IMR-90 (cell line): Measurements from ENCODE around the gene PEX10. TPM values are rescaled to one million over a fixed set of nuclear protein-coding genes. Genes with fewer than 3 reads are reported as not detected.
A peak's percentile ranks its signal among the peaks of the same experiment; 100 is the strongest.

ENCODE experiments used
- ATAC-seq: fragments of 200-7000 bp; cut with Tn5 transposase; 2 replicates; pipeline ENCODE4 v1.9.1; 2020; ENCODE audit warnings: low read depth, mild to moderate bottlenecking, moderate library complexity
- BruUV-seq: library from RNA; stranded (reverse); fragments of 400-500 nt; replicated peaks from 2 replicates; lab custom pipeline; 2021; lab: Mats Ljungman, UMichigan
- CTCF ChIA-PET: fragments of 300-600 bp; formaldehyde crosslinking; extraction: SDS; loops from one replicate; lab custom pipeline; 2021; ENCODE audit warnings: antibody characterized with exemption; lab: Yijun Ruan, JAX
- POLR2A ChIA-PET: fragments of 300-600 bp; sonication (Branson Sonifier 250); formaldehyde crosslinking; loops from one replicate; lab custom pipeline; 2022; ENCODE audit warnings: antibody characterized with exemption; ENCODE audit not compliant: unreplicated experiment; lab: Charles Lee
- DNase-seq: peaks from one replicate; pipeline ENCODE4 v3.0.0; 2013
- H2AFZ ChIP-seq: replicated peaks from 2 replicates; pipeline ENCODE3; 2013; ENCODE audit warnings: low read length, mild to moderate bottlenecking; ENCODE audit not compliant: poor library complexity
- H2AK5ac ChIP-seq: 2 replicates; pipeline ENCODE4 v1.6.1; 2013; ENCODE audit warnings: low read depth, low read length, inconsistent platforms
- H2AK9ac ChIP-seq: replicated peaks from 2 replicates; pipeline ENCODE3; 2013; ENCODE audit warnings: mild to moderate bottlenecking, low read depth, low read length, moderate library complexity; ENCODE audit not compliant: poor library complexity
- H2BK120ac ChIP-seq: 2 replicates; pipeline ENCODE4 v1.6.1; 2013; ENCODE audit warnings: low read depth, low read length, inconsistent platforms
- H2BK15ac ChIP-seq: 3 replicates; pipeline ENCODE4 v1.6.1; 2013; ENCODE audit warnings: low read depth, low read length, inconsistent platforms
- H2BK20ac ChIP-seq: 2 replicates; pipeline ENCODE4 v1.6.1; 2013; ENCODE audit warnings: low read depth, mild to moderate bottlenecking, inconsistent platforms, low read length, moderate library complexity
- H2BK5ac ChIP-seq: 2 replicates; pipeline ENCODE4 v1.6.1; 2013; ENCODE audit warnings: mild to moderate bottlenecking, low read depth, low read length, inconsistent platforms; ENCODE audit not compliant: poor library complexity, severe bottlenecking
- H3K14ac ChIP-seq: replicated peaks from 2 replicates; pipeline ENCODE4 v1.6.1; 2013; ENCODE audit warnings: low read depth, low read length, inconsistent platforms
- H3K18ac ChIP-seq: 2 replicates; pipeline ENCODE4 v1.6.1; 2013; ENCODE audit warnings: low read depth, low read length, control low read depth
- H3K23ac ChIP-seq: 2 replicates; pipeline ENCODE4 v1.6.1; 2013; ENCODE audit warnings: low read depth, low read length, inconsistent platforms
- H3K27ac ChIP-seq: 2 replicates; pipeline ENCODE4 v1.5.1; 2013; ENCODE audit warnings: mild to moderate bottlenecking, control low read depth, low read length; ENCODE audit not compliant: insufficient read depth
- H3K27me3 ChIP-seq: 2 replicates; pipeline ENCODE4 v1.6.1; 2013; ENCODE audit warnings: low read length; ENCODE audit not compliant: control insufficient read depth, insufficient read depth
- H3K36me3 ChIP-seq: 2 replicates; pipeline ENCODE4 v1.6.1; 2013; ENCODE audit warnings: low read length, mixed read lengths; ENCODE audit not compliant: control insufficient read depth, insufficient read depth
- H3K4ac ChIP-seq: 2 replicates; pipeline ENCODE4 v1.6.1; 2013; ENCODE audit warnings: low read depth, low read length, inconsistent platforms
- H3K4me1 ChIP-seq: 2 replicates; pipeline ENCODE4 v1.6.1; 2013; ENCODE audit warnings: low read length, mixed read lengths; ENCODE audit not compliant: control insufficient read depth, insufficient read depth
- H3K4me2 ChIP-seq: 2 replicates; pipeline ENCODE4 v1.6.1; 2013; ENCODE audit warnings: low read depth, mild to moderate bottlenecking, control low read depth, low read length, moderate library complexity
- H3K4me3 ChIP-seq: 2 replicates; pipeline ENCODE4 v1.5.1; 2013; ENCODE audit warnings: low read depth, mild to moderate bottlenecking, control low read depth, low read length, moderate library complexity; ENCODE audit not compliant: insufficient read depth
- H3K56ac ChIP-seq: 2 replicates; pipeline ENCODE4 v1.6.1; 2013; ENCODE audit warnings: low read length, inconsistent platforms; ENCODE audit not compliant: insufficient read depth; ENCODE audit errors: extremely low read depth
- H3K79me1 ChIP-seq, 2 experiments: 2 replicates each; pipeline ENCODE4 v1.6.1; 2013; ENCODE audit warnings: low read length in 2 of 2, inconsistent platforms in 1 of 2, low read depth in 1 of 2
- H3K9ac ChIP-seq: 2 replicates; pipeline ENCODE4 v1.6.1; 2013; ENCODE audit warnings: low read depth, low read length, control low read depth
- H3K9me1 ChIP-seq: 2 replicates; pipeline ENCODE4 v1.6.1; 2013; ENCODE audit warnings: low read length, inconsistent platforms; ENCODE audit not compliant: insufficient read depth
- H3K9me3 ChIP-seq: 2 replicates; pipeline ENCODE4 v1.6.1; 2013; ENCODE audit warnings: low read length; ENCODE audit not compliant: control insufficient read depth, insufficient read depth
- H4K20me1 ChIP-seq: 2 replicates; pipeline ENCODE4 v1.6.1; 2013; ENCODE audit warnings: low read length, inconsistent platforms; ENCODE audit not compliant: insufficient read depth
- H4K5ac ChIP-seq: 2 replicates; pipeline ENCODE4 v1.6.1; 2013; ENCODE audit warnings: mild to moderate bottlenecking, low read depth, low read length, control low read depth
- H4K8ac ChIP-seq, 2 experiments: 2 replicates each; pipeline ENCODE4 v1.6.1; 2013; ENCODE audit warnings: low read depth in 2 of 2, low read length in 2 of 2, control low read depth in 1 of 2, inconsistent platforms in 1 of 2
- H4K91ac ChIP-seq: 2 replicates; pipeline ENCODE4 v1.6.1; 2013; ENCODE audit warnings: low read depth, low read length, inconsistent platforms; ENCODE audit not compliant: insufficient read depth
- BHLHE40 ChIP-seq: fragments of 150-350 bp; IDR thresholded peaks from 2 replicates; pipeline ENCODE4 v1.6.1; 2016; ENCODE audit warnings: mild to moderate bottlenecking, low read depth, low read length
- CEBPB ChIP-seq: IDR thresholded peaks from 2 replicates; pipeline ENCODE4 v1.6.1; 2012; ENCODE audit warnings: low read depth, low read length, improper control_type of control experiment
- CHD1 ChIP-seq: IDR thresholded peaks from 2 replicates; pipeline ENCODE4 v1.6.1; 2012; ENCODE audit warnings: low read depth, low read length, improper control_type of control experiment
- CTCF ChIP-seq: conservative IDR thresholded peaks from 2 replicates; pipeline ENCODE4 v1.5.1; 2012; ENCODE audit warnings: mild to moderate bottlenecking, low read depth, low read length, improper control_type of control experiment
- ELK1 ChIP-seq: fragments of 150-350 bp; IDR thresholded peaks from 2 replicates; pipeline ENCODE4 v1.6.1; 2016; ENCODE audit warnings: low read depth, mild to moderate bottlenecking, low read length, moderate library complexity, borderline replicate concordance
- FOS ChIP-seq: fragments of 150-350 bp; IDR thresholded peaks from 2 replicates; pipeline ENCODE4 v1.6.1; 2016; ENCODE audit warnings: low read depth, low read length
- MAFK ChIP-seq: IDR thresholded peaks from 2 replicates; pipeline ENCODE4 v1.6.1; 2012; ENCODE audit warnings: low read depth, low read length, improper control_type of control experiment
- MAZ ChIP-seq: IDR thresholded peaks from 2 replicates; pipeline ENCODE4 v1.6.1; 2012; ENCODE audit warnings: low read depth, mild to moderate bottlenecking, low read length, improper control_type of control experiment, moderate library complexity, borderline replicate concordance
- MXI1 ChIP-seq: IDR thresholded peaks from 2 replicates; pipeline ENCODE4 v1.6.1; 2012; ENCODE audit warnings: low read depth, mild to moderate bottlenecking, low read length, moderate library complexity, borderline replicate concordance
- NFE2L2 ChIP-seq: fragments of 150-350 bp; IDR thresholded peaks from 2 replicates; pipeline ENCODE4 v1.6.1; 2016; ENCODE audit warnings: low read depth, mild to moderate bottlenecking, low read length
- POLR2A ChIP-seq: IDR thresholded peaks from 2 replicates; pipeline ENCODE4 v1.6.1; 2012; ENCODE audit warnings: mild to moderate bottlenecking, low read depth, low read length
- RAD21 ChIP-seq: IDR thresholded peaks from 2 replicates; pipeline ENCODE4 v1.6.1; 2012; ENCODE audit warnings: low read length, improper control_type of control experiment
- RCOR1 ChIP-seq: IDR thresholded peaks from 2 replicates; pipeline ENCODE4 v1.6.1; 2012; ENCODE audit warnings: mild to moderate bottlenecking, low read length, improper control_type of control experiment; ENCODE audit not compliant: insufficient replicate concordance
- RFX5 ChIP-seq: IDR thresholded peaks from 2 replicates; pipeline ENCODE4 v1.8.0; 2012; ENCODE audit warnings: low read depth, mild to moderate bottlenecking, low read length, moderate library complexity
- SMC3 ChIP-seq: fragments of 150-350 bp; IDR thresholded peaks from 2 replicates; pipeline ENCODE4 v1.6.1; 2016; ENCODE audit warnings: low read depth, mild to moderate bottlenecking, antibody characterized with exemption, low read length, moderate library complexity
- USF2 ChIP-seq: fragments of 150-350 bp; IDR thresholded peaks from 2 replicates; pipeline ENCODE4 v1.6.1; 2017; ENCODE audit warnings: mild to moderate bottlenecking, antibody characterized with exemption, low read length, low read depth
- WGBS, 2 experiments: methylation state at CpG; one replicate each; pipeline versions ENCODE4 v1.1.5 to v1.1.7; 2013; ENCODE audit warnings: missing lambda C conversion rate in 2 of 2; ENCODE audit not compliant: insufficient read length in 1 of 2; ENCODE audit errors: extremely low coverage in 2 of 2; 5-methylcytosine and 5-hydroxymethylcytosine counted together
- dilution Hi-C: fragments of 300-500 bp; cut with HindIII; formaldehyde crosslinking; loops from one replicate; pipeline ENCODE4 v1.14.3; 2018; ENCODE audit warnings: low sequenced_read_pairs; ENCODE audit not compliant: unreplicated experiment
- in situ Hi-C: fragments of 300-500 bp; cut with MboI; formaldehyde crosslinking; loops from 3 replicates; pipeline ENCODE4 v1.14.3; 2019; ENCODE audit warnings: low sequenced_read_pairs, inconsistent platforms, mixed read lengths
- intact Hi-C: fragments of 100-400 bp; cut with micrococcal nuclease; formaldehyde crosslinking; loops from 2 replicates; pipeline ENCODE4 v1.10.0; 2022
- polyA plus RNA-seq, 3 experiments: library from polyadenylated mRNA; depleted of rRNA; stranded (reverse); fragments of >200 nt; gene quantifications; 2 replicates each; pipeline ENCODE4 v1.2.3, GENCODE V29; 2012; ENCODE audit warnings: low replicate concordance in 1 of 3
- total RNA-seq: library from RNA; depleted of rRNA; stranded (reverse); fragments of >200 nt; gene quantifications from 2 replicates; pipeline ENCODE4 v1.2.3, GENCODE V29; 2012

PEX10 gene
- total and polyA plus RNA-seq, 2 of the 4 experiments (the other 2 are of a cell fraction) = 16.9 to 19.7 TPM

DNA sequence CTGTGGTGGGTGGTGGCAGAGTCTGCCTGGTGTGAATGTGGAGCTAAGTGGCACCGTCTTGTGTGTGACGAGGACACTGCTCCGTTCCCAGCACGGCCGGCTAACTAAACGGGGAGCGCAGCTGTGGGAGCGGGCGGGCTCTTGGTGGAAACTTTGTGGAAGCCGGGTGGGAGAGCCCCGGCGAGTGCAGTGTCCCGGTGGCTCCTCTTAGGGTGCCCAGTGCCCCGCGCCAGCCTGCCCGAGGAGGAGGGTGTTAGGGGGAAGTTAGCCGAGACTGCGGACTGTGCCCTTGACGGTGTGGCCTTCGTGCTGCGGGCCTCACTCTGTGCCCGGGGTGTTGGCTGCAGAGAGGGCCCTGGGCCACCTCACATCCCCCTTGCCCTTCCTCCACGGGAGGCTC lies 9.9 kb downstream of the PEX10 start:
- no peak overlapping the region for H3K14ac ChIP-seq
- H3K9me3 ChIP-seq = no peaks in the 10 kb centered on the region
- H3K36me3 ChIP-seq = peaks cover 87% of the 10 kb centered on the region
- TF ChIP-seq MXI1 = no peak
- TF ChIP-seq RFX5 = no peak
- no peak for TF ChIP-seq CHD1
- no peak for TF ChIP-seq FOS
- no peak for TF ChIP-seq SMC3
- no peak for TF ChIP-seq BHLHE40
- TF ChIP-seq MAFK = no peak
- TF ChIP-seq CTCF = no peak
- TF ChIP-seq MAZ = no peak
- no peak for TF ChIP-seq RCOR1
- TF ChIP-seq CEBPB = no peak
- TF ChIP-seq POLR2A = no peak
- TF ChIP-seq RAD21 = no peak
- no peak for TF ChIP-seq ELK1
- no peak for TF ChIP-seq NFE2L2
- no peak for TF ChIP-seq USF2
- no peak overlapping the region for H2BK15ac ChIP-seq
- no peak overlapping the region for H3K56ac ChIP-seq
- no peak overlapping the region for H3K27ac ChIP-seq
- no peak overlapping the region for H2BK120ac ChIP-seq
- no peak overlapping the region for H3K4me2 ChIP-seq
- no peak overlapping the region for H4K8ac ChIP-seq
- no peak overlapping the region for H3K18ac ChIP-seq
- in situ Hi-C loops = loop anchor here (25.0 kb wide), 1 partner anchor 910 kb away; no protein-coding TSS in a partner anchor
- H4K91ac ChIP-seq = no peak overlapping the region
- dilution Hi-C loops = no loop called here
- no peak overlapping the region for H3K23ac ChIP-seq
- 96% methylated on average over 13 of the region's 23 CpGs; no CpG with 5 or more reads in 1 of the 2 experiments for WGBS, 2 experiments
- H2AFZ ChIP-seq = no peak overlapping the region
- CTCF ChIA-PET = no interaction called here
- H4K20me1 ChIP-seq = peaks cover 42% of the 10 kb centered on the region
- DNase-seq (no peak), ATAC-seq (no peak)
- H2BK20ac ChIP-seq = no peak overlapping the region
- BruUV-seq = no TSS peak
- no peak overlapping the region for H4K5ac ChIP-seq
- H3K27me3 ChIP-seq = no peaks in the 10 kb centered on the region
- no peak overlapping the region for H2BK5ac ChIP-seq
- POLR2A ChIA-PET = no interaction called here
- H3K4ac ChIP-seq = no peak overlapping the region
- no peak overlapping the region for H3K9ac ChIP-seq
- H3K4me1 ChIP-seq = peaks cover 8% of the 10 kb centered on the region
- H3K4me3 ChIP-seq = no peak overlapping the region
- intact Hi-C loops = no loop called here
- H3K9me1 ChIP-seq = no peaks in the 10 kb centered on the region
- H2AK5ac ChIP-seq = no peak overlapping the region
- peaks cover 21 to 62% of the 10 kb centered on the region in 2 experiments for H3K79me1 ChIP-seq
- peak overlapping the region; percentile 17 for H2AK9ac ChIP-seq
